ENCODE results near the gene S1PR1.
"Not testable (repeated sequence)": the region's sequence is repeated elsewhere in the genome, so short reads cannot be mapped to it uniquely, and the experiment has no call there.

S1PR1 gene

GRCh38 chr1:101220906-101221305, 15.9 kb upstream of the S1PR1 start:
- no peak for DNase-seq

DNA sequence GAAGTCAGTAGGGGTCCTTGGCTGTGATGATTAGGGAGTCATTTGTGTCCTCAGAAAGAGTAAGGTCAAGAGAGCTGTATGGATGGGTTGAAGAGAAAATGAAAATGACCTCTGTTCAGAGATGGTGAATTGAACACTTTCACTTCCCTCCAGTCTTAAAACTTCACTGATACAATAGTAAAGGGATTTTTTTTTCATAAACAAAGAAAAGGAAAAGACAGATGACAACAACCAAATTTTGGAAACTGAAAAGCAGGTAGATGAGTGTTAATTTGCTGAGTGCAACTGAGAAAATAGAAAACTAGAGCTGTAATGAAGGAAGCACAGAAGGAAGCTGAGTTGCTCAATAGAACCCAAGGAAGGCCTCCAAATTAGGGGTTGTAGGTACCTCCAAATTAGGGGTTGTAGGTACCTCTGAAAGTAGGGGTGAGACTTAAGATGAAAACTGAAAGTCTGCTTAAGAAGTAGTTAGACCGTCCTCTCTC, 14.8 kb upstream of the S1PR1 start:
- DNase-seq, result no peak

GRCh38 chr1:101227837-101228236, 9.0 kb upstream of the S1PR1 start:
- DNase-seq, result no peak

- no peak for DNase-seq
These were observed 8.2 kb upstream of the S1PR1 start for GRCh38 chr1:101228424-101229134.

DNA sequence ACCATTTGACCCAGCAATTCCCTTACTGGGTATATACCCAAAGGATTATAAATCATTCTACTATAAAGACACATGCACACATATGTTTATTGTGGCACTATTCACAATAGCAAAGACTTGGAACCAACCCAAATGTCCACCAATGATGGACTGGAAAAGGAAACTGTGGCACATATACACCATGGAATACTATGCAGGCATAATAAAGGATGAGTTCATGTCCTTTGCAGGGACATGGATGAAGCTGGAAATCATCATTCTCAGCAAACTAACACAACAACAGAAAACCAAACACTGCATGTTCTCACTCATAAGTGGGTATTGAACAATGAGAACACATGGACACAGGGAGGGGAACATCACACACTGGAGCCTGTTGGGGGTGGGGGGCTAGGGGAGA, 4.6 kb upstream of the S1PR1 start:
- not testable (repeated sequence) for DNase-seq

- no peak for DNase-seq
These were observed 3.3 kb upstream of the S1PR1 start for GRCh38 chr1:101233495-101233894.

- no peak for DNase-seq
These were observed 1.6 kb upstream of the S1PR1 start for GRCh38 chr1:101235216-101235695.

DNA sequence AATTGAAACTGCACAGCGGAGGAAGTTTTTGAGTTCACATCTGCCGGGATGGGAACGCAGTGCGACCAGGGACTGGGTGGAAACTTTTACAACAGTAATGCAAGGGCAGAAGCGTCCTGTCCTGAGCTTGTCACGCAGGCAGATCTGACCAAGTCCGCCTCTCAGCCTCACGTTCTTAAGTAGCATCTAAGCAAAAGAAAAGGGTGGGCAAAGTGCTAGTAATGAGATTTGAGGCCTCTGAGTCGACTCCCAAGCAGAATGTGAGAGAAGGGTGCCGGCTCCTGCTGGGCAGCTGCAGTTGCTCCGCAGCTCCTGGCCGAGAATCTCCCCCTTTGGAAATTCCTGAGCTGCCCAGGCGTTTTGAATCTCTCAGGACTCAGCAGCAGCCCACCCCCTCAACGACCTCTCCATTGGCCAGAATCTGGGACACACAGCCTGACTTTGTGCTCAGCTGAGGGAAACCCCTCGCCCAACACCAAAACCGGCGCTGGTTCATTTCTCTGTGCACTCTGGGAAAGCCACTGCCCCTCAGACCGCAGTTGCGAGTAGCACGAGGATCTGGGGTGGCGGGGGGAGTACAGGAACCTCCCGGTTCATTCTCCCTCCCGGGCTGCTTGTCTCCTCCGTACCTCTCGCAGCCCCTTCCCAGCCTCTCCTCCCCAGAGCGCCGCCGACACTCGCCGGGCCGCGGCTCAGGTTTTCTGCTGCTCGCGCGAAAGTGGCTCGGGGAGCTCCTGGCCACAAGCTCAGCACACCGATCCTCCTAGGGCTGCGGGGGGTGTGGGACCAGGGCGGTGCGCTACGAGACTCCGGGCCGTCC, 913 bp upstream of the S1PR1 start:
- peak in 1 of 2 experiments; percentile 19 for DNase-seq

DNA sequence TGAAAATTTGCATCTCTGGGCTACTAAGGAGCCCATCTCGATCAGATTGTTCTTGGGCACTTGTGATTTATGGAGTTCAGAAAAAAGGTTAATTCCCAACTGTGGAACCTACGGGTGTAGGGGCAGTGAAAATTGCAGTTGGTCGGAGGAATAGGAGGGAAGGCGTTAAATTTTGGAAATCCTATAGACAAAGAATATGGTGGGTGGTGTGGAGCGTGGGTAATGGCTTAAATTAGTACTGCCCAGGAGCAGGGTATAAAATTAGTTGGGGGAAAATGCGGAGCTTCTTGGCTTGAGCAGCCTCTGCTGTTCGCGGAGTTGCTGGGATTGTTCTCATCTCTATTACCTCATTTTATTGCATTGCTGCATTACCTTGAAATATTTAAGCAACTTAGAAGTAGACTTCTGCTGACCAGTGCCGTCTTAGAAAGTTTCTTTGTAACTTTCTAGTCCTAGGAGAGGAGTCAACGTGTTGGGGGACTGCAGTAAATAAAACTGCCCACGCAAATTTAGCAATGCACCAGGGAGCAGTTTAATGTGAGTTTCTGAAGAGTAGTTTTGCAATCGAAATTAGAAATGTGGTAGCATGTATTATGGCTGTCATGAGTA, 514 bp downstream of the S1PR1 start:
- no peak for DNase-seq

- DNase-seq, result no peak
These were observed 1.3 kb downstream of the S1PR1 start for GRCh38 chr1:101238031-101238628.

GRCh38 chr1:101238681-101239094, 1.9 kb downstream of the S1PR1 start:
- peak; percentile 8 to 17 for DNase-seq

- DNase-seq, result no peak
These were observed 2.5 kb downstream of the S1PR1 start for GRCh38 chr1:101239095-101240040.

GRCh38 chr1:101240041-101240430, 3.2 kb downstream of the S1PR1 start:
- DNase-seq, result no peak

GRCh38 chr1:101241485-101242225, 4.8 kb downstream of the S1PR1 start:
- DNase-seq, result no peak

DNA sequence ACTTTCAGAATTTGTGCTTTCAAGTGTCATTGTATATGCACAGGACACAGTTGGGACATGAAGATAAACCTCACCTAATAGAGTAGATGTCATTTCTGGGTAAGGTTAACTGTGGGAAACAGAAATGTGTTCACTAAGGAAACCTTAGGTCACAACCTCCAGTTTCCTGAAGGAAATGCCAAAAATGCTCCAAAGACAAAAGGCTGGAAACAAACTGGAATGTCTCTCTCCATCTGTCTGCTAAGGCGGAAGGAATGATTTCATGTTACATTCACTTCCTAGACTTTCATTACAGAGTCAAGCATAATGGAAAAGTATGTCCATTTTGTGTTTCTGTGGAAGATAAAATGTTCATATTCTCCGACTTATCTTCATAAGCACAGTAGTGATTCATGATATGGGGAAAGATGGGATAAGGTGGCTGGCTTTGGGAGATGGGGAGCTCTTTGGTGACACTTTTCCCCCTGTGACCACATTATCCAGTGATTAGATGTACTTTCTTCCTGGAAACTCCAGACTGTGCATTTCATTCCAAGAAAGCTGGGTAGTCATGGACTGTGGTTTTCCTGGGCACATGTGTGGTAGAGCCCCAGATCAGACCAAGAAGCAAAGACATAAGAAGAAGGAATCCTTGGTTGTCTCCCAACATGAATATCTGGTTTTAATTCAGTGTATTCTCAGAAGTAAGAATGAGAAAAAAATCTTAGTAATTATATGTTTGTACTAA, 5.7 kb downstream of the S1PR1 start:
- DNase-seq, result no peak

DNA sequence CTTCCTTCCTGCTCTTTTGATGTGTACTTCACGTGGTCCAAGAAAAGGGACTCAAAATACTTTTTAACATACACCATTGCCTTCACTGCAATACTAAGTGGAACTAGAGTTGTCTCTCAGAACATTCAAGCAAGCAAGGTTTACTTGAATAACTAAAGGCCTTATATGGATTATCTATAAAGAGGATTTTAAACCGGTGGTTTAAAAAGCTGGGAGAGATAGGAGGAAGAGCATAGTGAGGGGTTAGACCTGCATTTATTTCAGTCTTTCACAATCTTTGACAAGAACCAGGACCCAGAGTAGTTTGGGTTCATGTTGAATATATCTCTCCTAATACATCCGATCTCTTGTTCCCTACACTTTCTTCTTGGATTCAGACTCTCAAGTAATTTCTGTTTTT, 6.9 kb downstream of the S1PR1 start:
- DNase-seq, result no peak

- DNase-seq, result no peak
These were observed 8.0 kb downstream of the S1PR1 start for GRCh38 chr1:101244842-101245241.

DNA sequence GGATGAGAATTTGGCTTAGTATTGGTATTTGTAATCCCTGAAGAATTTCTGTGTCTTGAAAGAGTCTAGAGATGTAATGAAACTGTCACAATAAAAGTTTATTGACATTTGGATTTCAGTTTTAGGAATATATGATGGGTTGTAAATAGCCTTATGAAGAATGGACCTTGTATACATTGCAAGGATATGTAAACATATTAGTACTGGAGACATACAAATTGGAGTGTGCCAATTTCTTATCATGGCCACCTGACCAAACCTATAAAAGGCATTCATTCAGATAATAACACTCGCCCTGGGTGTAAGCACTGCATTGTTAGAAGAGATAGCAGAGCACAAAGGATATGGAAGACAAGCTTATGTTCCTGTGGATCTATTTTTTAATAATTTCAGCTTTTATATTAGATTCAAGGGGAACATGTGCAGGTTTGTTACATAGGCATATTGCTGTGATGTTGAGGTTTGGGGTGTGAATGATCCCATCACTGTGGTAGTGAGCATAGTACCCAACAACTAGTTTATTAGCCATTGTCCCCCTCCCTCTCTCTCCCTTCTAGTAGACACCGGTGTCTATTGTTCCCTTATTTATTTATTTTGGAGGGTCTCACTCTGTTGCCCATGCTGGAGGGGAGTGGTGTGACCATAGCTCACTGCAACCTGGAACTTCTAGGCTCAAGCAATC, 8.6 kb downstream of the S1PR1 start:
- peak; percentile 10 to 12 for DNase-seq

GRCh38 chr1:101247404-101248287, 10.8 kb downstream of the S1PR1 start:
- no peak for DNase-seq
